ENCODE results near the gene SLX1A.
"Not testable (repeated sequence)": the region's sequence is repeated elsewhere in the genome, so short reads cannot be mapped to it uniquely, and the experiment has no call there.

DNA sequence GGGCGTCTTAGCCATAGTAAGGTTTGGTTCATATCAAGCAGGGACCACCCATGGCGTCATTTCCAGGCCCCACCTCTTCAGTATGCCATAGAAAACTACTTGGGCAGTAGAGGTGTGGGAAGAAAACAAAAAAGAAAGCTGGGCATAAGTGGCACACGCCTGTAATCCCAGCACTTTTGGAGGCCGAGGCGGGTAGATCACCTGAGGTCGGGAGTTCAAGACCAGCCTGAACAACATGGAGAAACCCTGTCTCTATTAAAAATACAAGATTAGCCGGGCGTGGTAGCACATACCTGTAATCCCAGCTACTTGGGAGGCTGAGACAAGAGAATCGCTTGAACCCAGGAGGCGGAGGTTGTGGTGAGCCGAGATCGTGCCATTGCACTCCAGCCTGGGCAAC is 2.5 kb upstream of the SLX1A start:
- TF ChIP-seq, protein P1, sequence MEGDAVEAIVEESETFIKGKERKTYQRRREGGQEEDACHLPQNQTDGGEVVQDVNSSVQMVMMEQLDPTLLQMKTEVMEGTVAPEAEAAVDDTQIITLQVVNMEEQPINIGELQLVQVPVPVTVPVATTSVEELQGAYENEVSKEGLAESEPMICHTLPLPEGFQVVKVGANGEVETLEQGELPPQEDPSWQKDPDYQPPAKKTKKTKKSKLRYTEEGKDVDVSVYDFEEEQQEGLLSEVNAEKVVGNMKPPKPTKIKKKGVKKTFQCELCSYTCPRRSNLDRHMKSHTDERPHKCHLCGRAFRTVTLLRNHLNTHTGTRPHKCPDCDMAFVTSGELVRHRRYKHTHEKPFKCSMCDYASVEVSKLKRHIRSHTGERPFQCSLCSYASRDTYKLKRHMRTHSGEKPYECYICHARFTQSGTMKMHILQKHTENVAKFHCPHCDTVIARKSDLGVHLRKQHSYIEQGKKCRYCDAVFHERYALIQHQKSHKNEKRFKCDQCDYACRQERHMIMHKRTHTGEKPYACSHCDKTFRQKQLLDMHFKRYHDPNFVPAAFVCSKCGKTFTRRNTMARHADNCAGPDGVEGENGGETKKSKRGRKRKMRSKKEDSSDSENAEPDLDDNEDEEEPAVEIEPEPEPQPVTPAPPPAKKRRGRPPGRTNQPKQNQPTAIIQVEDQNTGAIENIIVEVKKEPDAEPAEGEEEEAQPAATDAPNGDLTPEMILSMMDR (IDR thresholded peaks at IDR 0.05), result not testable (repeated sequence)
- TF ChIP-seq POLR2A (IDR thresholded peaks at IDR 0.05), result not testable (repeated sequence)

Measured in vagina (tissue), 2 donors.